Posterior cingulate gyrus (tissue), 11 donors: ENCODE results near the gene STX7.

ENCODE experiments used
- DNase-seq, 10 donors: peaks; one replicate each; pipeline versions ENCODE4 v3.0.0 to v3.0.0-alpha.2; 2020 to 2021; ENCODE audit warnings: mixed read lengths in 3 of 10
- intact Hi-C: fragments of 100-400 bp; cut with DNase I; formaldehyde crosslinking; loops from one replicate; pipeline ENCODE4 v1.15.1; 2023

The STX7 gene

GRCh38 chr6:132511210-132511830, 1.6 kb downstream of the STX7 start:
- no peak for DNase-seq
- intact Hi-C loops, result loop anchor here (10.0 kb wide), 1 partner anchor 53 kb away; no protein-coding TSS in a partner anchor

GRCh38 chr6:132506869-132507808, 5.8 kb downstream of the STX7 start:
- no peak for DNase-seq
- intact Hi-C loops, result no loop called here

- intact Hi-C loops, result no loop called here
- no peak for DNase-seq
These were observed 6.5 kb downstream of the STX7 start for GRCh38 chr6:132506461-132506860.

- DNase-seq, result no peak
- intact Hi-C loops, result no loop called here
These were observed 7.8 kb downstream of the STX7 start for GRCh38 chr6:132505158-132505557.

- intact Hi-C loops, result no loop called here
- no peak for DNase-seq
These were observed 8.2 kb downstream of the STX7 start for GRCh38 chr6:132504757-132505156.

- DNase-seq, result no peak
- intact Hi-C loops, result no loop called here
These were observed 13.2 kb downstream of the STX7 start for GRCh38 chr6:132499757-132500156.

GRCh38 chr6:132498638-132499037, 14.3 kb downstream of the STX7 start:
- intact Hi-C loops, result no loop called here
- DNase-seq, result no peak

- intact Hi-C loops, result no loop called here
- no peak for DNase-seq
These were observed 16.3 kb downstream of the STX7 start for GRCh38 chr6:132496519-132497180.

- no peak for DNase-seq
- intact Hi-C loops, result no loop called here
These were observed 17.3 kb downstream of the STX7 start for GRCh38 chr6:132495604-132496079.

- intact Hi-C loops, result no loop called here
- DNase-seq, result no peak
These were observed 18.0 kb downstream of the STX7 start for GRCh38 chr6:132494954-132495353.

GRCh38 chr6:132491881-132492280, 21.0 kb downstream of the STX7 start:
- DNase-seq, result no peak
- intact Hi-C loops, result no loop called here

GRCh38 chr6:132491303-132491702, 21.6 kb downstream of the STX7 start:
- DNase-seq, result peak in 1 of 10 donors; percentile 22
- intact Hi-C loops, result no loop called here

GRCh38 chr6:132490478-132491204, 22.3 kb downstream of the STX7 start:
- intact Hi-C loops, result no loop called here

GRCh38 chr6:132490024-132490423, 22.9 kb downstream of the STX7 start:
- intact Hi-C loops, result no loop called here
- DNase-seq, result no peak

More at GRCh38 chr6:132490478-132491204, 22.3 kb downstream of the STX7 start:
- DNase-seq, result peak in 2 of 10 donors; percentile 12 to 74

- no peak for DNase-seq
- intact Hi-C loops, result no loop called here
These were observed 23.5 kb downstream of the STX7 start for GRCh38 chr6:132489376-132489775.

GRCh38 chr6:132487762-132488161, 25.2 kb downstream of the STX7 start:
- intact Hi-C loops, result no loop called here
- no peak for DNase-seq

GRCh38 chr6:132484680-132485018, 28.3 kb downstream of the STX7 start:
- intact Hi-C loops, result loop anchor here (1.0 to 5.0 kb wide), 3 partner anchors 184 to 562 kb away; no protein-coding TSS in a partner anchor
- DNase-seq, result no peak

GRCh38 chr6:132483779-132484679, 28.9 kb downstream of the STX7 start:
- peak in 1 of 10 donors; percentile 29 for DNase-seq
- intact Hi-C loops, result loop anchor here (1.0 to 5.0 kb wide), 3 partner anchors 184 to 562 kb away; no protein-coding TSS in a partner anchor

GRCh38 chr6:132482581-132482980, 30.3 kb downstream of the STX7 start:
- intact Hi-C loops, result loop anchor here (5.0 kb wide), 1 partner anchor 560 kb away; no protein-coding TSS in a partner anchor
- DNase-seq, result no peak
